HG03354 (cell line): Measurements from ENCODE around the gene ANK3.

Experiments
- ATAC-seq: cut with Tn5 transposase; IDR thresholded peaks from one replicate; pipeline ENCODE4 v1.9.1; 2021; ENCODE audit warnings: mild to moderate bottlenecking; ENCODE audit not compliant: unreplicated experiment, poor library complexity, severe bottlenecking

Gene ANK3

DNA sequence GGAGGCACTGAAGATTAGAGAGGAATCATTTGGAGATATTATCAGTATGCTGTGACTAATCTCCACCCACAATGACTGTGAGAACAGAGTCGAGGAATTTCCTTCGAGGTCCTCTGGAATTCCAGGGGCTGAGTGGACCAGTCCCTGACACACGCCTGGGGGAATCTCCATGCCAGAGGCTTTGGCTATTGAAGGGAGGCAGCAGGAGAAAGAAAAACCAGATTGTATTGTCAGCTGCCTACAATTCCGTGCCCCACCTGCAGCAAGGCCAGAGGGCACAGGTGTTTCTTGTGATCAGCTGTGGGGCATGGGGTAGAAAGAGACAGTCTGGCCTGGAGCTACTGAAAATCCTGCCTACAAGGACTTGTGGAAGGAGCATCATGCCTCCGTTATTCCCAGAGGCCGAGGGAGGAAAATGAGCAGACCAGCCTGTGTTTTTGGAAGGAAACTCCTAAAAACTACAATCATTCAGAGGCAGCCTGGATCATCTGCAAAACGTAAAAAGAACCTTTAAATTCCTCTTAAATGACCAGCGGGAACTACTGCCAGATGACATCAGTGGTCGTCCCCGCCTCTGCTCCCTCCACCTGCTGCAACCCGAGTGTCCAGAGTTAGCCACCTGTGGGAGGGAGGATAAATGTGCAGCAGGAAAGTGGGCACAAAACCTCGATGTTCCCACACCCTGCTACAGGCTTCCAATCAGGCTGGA, 25.4 kb upstream of the ANK3 start:
- ATAC-seq, result no peak

DNA sequence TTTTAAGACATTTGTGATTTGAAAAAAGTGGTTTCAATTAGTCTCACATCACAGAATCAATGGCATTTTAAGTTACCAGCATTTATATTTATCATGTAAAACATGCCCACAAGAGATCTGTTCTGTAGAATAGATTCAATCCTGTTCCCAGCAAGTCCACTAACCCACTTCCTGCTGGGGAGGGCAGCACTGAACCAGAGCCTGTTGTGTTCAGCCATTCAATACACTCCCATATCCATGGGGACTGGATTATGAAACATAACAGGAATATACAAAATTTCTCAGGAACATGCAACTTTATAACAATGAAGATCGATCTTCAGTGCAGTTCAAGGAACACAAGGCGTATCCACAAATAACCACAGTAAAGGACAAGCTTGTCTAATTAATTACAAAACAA, 24.4 kb upstream of the ANK3 start:
- ATAC-seq, result no peak

DNA sequence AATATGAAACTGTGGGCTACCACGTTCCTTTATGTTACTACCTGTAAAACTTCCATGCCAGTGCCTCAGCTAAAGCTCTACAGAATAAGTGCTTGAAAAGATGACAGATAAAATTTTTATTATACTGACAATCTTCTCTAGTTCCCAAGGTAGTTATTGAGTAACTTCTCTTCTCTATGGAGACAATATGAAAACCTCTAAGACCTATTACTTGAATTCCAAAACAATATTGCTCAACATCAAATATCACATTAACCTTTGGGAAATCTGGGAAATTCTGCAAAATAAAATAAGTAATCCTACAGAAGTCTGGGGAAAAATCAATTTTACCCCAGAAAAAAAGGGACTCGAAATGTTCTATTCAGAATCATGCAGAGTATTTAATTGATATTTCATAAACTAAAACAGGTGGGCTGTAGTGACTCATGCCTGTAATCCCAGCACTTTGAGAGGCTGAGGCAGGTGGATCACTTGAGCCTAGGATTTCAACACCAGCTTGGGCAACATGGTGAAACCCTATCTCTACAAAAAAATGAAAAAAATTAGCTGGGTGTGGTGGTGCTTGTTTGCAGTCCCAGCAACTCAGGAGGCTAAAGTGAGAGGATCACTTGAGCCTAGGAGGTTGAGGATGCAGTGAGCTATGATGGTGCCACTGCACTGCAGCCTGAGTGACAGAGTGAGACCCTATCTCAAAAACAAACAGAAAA, 23.8 kb upstream of the ANK3 start:
- no peak for ATAC-seq

GRCh38 chr10:60410970-60411369, 21.3 kb upstream of the ANK3 start:
- no peak for ATAC-seq

GRCh38 chr10:60409202-60409601, 19.5 kb upstream of the ANK3 start:
- ATAC-seq, result no peak

DNA sequence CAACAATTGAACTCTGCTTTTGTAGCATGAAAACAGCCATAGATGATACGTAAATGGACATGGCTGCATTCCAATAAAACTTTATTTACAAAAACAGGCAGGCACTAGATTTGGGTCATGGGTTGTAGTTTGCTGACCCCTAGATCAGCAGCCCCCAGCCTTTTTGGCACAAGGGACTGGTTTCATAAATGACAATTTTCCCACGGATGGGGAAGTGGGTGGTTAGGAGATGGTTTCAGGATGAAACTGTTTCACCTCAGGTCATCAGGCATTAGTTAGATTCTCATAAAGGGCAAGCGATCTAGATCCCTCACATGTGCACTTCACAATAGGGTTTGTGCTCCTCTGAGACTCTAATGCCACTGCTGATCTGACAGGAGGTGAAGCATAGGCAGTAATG, 16.5 kb upstream of the ANK3 start:
- ATAC-seq, result no peak

DNA sequence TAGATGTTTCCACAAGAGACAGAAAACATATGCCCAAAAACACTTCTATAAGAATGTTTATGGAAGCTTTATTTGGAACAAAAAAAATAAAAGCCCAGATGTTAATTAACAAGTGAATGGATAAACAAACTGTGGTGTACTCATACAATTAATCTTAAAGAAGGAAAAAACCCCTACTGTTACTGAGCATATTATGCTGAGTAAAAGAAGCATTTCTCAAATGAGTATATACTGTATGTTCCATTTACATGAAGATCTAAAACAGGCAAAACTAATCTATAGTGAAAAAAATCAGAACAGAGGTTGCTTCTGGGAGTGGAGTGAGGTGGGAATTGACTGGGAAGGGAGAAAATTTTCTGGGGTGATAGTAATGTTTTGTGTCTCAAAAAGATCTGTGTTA, 15.5 kb upstream of the ANK3 start:
- no peak for ATAC-seq

GRCh38 chr10:60403168-60403873, 13.6 kb upstream of the ANK3 start:
- no peak for ATAC-seq

DNA sequence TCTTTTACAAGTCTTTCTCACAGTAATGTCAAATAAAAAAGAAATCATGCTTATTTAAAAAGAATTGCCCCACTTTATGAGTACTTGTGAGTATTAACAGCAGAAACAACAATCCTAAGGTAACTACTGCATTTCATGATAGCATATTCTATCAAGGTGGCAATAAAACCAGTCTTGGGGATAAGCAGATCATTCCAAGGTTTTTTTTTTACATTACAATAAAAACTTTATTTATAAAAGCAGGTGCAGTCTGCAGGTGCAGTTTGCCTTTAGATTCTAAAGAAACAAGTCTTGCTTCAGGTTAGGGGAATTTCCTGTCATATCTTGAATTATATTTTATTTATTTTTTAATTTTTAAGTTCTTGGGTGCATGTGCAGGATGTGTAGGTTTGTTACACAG, 10.7 kb upstream of the ANK3 start:
- no peak for ATAC-seq

DNA sequence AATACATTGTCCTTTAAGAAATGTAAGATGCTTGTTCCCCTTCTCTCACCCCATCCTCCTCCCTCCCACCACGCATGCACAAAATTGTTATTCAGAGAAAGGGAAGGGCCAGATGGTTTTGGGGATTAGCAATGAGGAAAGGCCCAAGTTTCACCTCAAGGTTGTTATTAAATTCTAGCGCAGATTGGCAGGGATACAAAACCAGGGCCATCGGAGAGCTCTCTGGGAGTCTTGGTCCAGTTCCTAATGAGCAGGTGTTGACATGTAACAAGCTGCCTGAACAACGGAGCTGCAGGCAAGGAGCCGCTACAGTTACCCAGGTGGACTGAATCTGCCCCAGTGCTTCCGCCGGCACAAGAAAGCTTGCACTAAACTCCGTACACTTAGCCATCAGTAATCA, 9.7 kb upstream of the ANK3 start:
- ATAC-seq, result no peak

- no peak for ATAC-seq
Observed at GRCh38 chr10:60397792-60398191, 8.1 kb upstream of the ANK3 start.

DNA sequence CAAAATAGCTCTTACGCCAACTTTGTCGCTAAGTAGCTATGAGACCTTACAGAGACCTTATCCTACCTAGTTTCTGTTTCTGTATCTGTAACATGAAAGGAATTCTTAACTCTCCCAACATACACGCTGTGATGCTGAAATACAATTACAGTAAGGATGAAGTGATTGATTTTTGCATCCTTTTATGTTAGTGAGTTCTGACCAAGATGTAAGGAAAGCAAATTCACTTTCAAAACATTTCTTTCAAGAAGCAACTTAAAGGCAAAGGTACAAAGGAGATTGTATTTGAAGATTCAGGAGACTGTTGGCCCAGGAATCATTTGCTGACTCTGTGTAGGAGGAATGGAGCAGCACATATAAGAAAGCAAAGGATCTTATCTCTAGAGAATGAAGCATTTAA, 7.1 kb upstream of the ANK3 start:
- ATAC-seq, result no peak

- ATAC-seq, result no peak
Observed at GRCh38 chr10:60395711-60396110, 6.0 kb upstream of the ANK3 start.

GRCh38 chr10:60394446-60394845, 4.8 kb upstream of the ANK3 start:
- no peak for ATAC-seq

DNA sequence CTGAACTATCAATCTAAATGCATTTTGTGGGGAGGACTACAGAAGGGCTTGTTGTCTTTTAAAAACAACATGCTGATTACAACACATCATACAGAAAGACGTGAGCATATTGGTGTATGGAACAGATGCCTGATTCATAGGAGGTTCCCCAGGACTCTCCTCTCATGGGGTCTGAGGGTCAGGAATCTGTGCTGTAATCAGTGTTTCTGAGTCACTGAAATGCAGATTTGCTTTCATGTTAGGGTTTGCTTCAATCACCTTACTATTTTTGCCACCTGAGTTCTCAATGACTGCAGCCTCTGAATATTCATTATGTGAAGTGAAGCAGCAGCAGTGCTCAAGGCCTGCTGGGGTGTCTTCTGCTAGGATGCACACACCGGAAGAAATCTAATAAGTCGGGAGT, 550 bp upstream of the ANK3 start:
- ATAC-seq, result no peak

DNA sequence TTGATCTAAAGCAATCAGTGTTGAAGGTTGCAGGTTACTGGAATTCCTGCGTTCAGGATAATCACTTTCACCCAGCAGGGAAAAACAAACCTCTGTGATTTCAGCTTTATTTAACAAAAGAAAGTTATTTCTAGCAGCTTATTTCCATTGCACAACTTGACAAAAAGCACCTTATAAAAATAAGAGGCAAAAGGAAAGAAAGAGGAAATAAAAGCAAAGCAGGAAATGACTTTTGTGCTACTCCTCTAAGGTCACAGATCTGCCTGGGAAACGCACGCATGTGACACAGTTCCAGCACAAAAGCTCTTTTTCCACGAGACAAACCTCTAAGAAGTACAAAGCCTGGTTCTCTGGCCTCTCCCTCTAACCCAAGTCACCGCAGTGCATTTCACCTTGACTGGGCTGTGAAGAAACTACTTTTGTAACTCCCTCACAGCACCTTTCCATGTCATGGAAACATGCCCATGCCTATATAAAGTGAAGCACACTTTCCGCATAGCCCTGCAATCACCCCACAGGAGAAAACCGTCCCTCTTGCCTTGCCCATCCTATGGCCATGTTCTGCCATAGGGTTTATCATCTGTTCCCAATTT, 870 bp downstream of the ANK3 start:
- no peak for ATAC-seq

GRCh38 chr10:60388116-60388625, 1.5 kb downstream of the ANK3 start:
- no peak for ATAC-seq

DNA sequence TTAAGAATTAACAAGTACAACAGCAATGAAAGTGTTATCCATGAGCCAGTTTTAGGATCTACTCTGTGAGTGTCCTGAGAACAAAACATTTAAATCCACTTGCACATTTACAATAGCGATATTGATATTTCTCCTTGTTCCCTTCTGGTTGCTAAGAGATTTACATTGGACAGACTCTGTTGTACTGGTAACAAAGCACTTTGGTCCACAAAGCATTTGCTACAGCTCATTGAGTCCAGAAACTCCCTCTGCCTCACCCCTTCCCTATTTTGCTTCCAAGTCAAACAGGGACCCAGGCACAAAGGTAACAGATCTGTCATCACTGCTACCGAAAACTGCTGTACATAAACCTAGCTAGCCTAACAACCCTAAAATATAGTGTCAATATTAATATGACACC, 2.1 kb downstream of the ANK3 start:
- ATAC-seq, result no peak

DNA sequence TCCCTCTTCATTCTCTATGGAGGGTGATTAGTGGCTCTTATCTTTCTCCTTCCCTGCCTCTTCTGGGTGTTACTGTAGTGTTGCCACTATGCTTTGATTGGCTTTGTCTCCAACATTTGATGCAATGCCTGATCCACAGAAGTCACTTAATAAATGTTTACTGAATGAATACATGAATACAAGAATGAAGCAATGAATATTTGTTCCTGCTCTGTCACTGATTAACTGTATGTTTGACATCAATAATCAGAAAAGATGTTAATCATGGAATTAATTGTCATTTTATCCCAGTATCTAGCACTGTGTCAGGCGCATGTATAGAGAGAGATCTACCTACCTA, 4.3 kb downstream of the ANK3 start:
- ATAC-seq, result no peak

DNA sequence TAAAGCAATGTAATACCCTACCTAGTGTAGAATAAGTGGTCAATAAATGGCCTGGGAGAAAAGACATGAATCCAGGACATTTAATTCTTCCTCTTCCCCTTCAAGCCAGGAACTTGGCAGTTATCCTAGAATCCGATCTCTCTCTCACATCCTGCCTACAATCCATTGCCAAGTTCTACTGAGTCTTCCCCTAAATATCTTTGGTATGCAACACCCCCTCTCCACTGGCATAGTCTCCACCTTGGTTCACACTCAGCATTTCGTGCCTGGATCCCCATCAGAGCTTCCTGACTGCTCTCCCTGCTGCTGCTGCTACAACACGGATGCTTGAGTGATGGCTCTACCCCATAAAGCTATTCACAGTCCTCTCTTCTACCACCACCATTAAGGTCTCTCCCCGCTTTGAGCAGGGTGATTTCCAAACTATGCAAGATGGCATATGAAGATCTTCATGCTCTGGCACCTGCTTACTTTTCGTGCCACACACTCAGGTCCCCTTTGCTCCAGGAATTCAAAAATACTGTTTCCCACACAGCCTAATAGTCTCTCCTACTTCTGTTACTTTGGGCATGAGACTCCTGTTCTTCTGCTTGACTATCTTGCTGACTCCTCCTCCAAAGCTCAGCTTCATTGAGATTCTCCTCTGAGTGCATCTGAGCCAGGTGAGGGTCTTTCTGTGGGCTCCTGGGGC, 4.8 kb downstream of the ANK3 start:
- ATAC-seq, result no peak
